ES-I3 (cell line): Measurements from ENCODE around the gene ULBP2.
"Not testable (repeated sequence)": the region's sequence is repeated elsewhere in the genome, so short reads cannot be mapped to it uniquely, and the experiment has no call there.

Experiments used
- H3K36me3 ChIP-seq: 2 replicates; pipeline ENCODE4 v1.6.1; 2013; ENCODE audit warnings: mild to moderate bottlenecking, low read length, control low read depth, moderate library complexity; ENCODE audit not compliant: insufficient read depth
- H3K4me1 ChIP-seq: 2 replicates; pipeline ENCODE4 v1.6.1; 2013; ENCODE audit warnings: mild to moderate bottlenecking, control low read depth, low read length; ENCODE audit not compliant: insufficient read depth
- H3K9ac ChIP-seq: 2 replicates; pipeline ENCODE4 v1.6.1; 2013; ENCODE audit warnings: low read depth, mild to moderate bottlenecking, low read length, moderate library complexity
- H3K9me3 ChIP-seq: 2 replicates; pipeline ENCODE4 v1.6.1; 2013; ENCODE audit warnings: mild to moderate bottlenecking, low read length, moderate library complexity; ENCODE audit not compliant: control insufficient read depth, insufficient read depth

ULBP2 gene

DNA sequence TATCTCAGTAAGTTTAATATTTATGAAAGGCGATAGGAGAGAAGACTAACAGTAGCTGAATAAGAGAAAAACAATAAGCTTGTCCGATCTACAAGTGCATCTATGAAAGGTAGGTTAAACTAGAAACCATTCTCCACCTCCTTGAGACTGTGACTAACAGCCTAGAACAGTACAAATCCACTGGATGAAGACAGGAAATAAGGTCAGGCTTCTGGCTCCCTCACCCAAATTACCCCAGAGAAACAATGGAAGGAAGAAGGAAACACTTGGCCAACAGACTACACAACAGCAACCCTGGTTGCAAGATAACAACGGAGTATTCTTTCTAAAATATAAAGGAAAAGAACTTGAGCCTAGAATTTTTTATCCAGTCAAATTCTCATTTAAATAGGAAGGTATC lies 16.3 kb downstream of the ULBP2 start:
- not testable (repeated sequence) for H3K4me1 ChIP-seq, H3K9me3 ChIP-seq, H3K9ac ChIP-seq, H3K36me3 ChIP-seq

DNA sequence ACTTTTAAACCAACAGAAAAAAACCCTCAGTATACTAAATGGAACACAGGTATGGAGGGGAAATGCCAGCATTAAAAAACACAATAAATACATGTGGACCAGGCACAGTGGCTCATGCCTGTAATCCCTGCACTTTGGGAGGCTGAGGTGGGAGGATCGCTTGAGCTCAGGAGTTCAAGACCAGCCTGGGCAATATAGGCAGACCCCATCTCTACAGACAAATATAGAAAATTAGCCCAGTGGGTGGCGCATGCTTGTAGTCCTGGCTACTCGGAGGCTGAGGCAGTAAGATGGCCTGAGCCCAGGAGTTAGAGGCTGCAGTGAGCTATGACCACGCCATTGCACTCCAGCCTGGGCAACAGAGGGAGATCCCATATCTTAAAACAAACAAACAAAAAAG lies 18.0 kb downstream of the ULBP2 start:
- not testable (repeated sequence) for H3K9ac ChIP-seq, H3K4me1 ChIP-seq, H3K36me3 ChIP-seq, H3K9me3 ChIP-seq

DNA sequence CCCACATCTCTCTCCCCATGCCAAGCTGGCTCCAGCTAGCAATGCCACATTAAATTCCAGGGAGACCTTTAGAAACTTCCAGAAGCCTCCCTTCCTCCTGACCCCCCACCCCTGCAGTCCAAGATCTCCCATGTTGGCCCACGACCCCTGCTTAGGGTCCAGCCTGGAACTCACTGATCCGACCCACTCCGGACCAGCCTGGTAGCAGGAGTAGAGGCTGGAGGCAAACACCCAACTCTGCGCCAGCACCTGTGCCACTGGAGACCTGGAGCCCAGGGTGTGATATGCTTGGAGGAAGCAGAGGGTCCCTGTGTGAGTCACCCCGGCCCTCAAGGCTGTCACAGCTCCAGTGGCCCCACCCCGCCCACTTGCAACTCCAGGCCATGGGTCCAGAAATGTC lies 18.7 kb downstream of the ULBP2 start:
- Histone ChIP-seq H3K9me3 (no peaks in the 10 kb centered on the region), H3K4me1 (peaks cover 7% of the 10 kb centered on the region; the same call in 1 of the 2 replicates), H3K36me3 (no peaks in the 10 kb centered on the region)

DNA sequence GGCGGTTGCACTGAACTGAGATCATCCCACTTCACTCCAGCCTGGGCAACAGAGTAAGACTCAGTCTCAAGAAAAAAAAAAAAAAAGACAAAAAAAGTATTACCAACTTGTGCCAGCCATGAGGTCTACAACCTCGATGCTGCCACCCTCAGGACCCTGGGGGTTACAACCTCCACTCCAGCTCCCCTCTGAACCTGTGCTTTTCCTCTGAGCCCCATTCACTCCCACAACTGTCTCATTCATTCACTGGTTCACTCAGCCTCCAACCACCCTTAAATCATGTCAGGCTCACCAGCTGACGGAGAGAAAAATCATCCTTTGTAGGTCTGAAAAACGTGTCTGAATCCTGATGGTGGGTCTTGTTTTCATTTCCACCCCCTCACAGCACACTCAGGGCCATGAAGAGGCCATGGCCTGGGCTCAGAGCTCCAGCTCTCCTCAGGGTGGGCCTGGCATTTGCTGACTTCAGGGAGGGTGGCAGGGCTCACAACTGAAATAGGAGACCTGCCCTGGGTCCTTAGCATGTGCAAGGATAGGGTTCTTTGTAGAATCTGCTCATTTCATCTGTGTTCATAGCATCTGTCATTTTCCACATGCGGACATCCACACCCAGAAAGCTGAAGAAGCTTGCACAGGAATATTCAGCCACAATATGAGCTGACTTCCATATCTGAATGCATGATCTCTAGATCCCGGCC lies 20.1 kb downstream of the ULBP2 start:
- no peaks in the 10 kb centered on the region for H3K9me3 ChIP-seq
- H3K9ac ChIP-seq, result no peak overlapping the region
- H3K36me3 ChIP-seq, result no peaks in the 10 kb centered on the region
- H3K4me1 ChIP-seq, result peaks cover 7% of the 10 kb centered on the region; the same call in 1 of the 2 replicates

More for the DNA sequence above, 18.7 kb downstream of the ULBP2 start:
- no peak overlapping the region for H3K9ac ChIP-seq

DNA sequence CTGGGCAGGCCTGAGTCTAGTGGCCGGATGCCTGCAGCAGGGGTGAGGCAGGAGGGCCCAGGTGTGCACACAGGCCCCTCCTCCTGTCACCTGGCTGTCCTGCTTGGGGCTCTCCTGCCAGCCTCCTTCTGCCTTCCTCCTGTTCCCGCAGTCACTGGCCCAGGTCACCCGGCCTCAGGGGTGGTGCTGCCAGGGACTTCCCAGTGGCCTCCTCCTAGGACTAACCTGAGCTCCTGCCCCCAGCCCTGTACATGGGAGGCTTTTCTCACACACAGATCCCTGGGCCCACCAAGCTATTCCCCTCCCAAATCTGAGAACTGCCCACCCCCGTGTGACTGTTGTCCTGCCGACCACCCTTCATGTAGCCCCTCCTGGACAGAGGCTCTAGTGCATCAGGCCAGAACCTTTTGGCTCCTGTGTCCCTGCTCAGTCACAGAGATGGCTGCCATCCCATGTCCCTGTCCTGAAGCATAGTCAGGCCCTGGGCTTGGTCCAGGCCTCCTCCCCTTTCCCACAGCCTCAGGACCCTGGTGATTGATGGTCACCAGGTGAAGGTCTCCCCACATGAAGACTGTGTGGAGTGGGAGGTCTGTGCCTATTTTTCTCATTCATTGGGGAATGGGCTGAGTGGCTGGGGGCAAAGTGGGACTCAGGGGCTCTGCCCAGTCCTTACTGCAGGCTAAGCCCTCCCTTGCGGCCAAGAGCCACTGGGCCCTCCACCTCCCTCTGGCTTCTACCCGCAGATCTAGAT lies 20.8 kb downstream of the ULBP2 start:
- Histone ChIP-seq H3K9ac (peak overlapping the region; percentile 94; the same call in 1 of the 2 replicates), H3K36me3 (no peaks in the 10 kb centered on the region), H3K4me1 (peaks cover 7% of the 10 kb centered on the region; the same call in 1 of the 2 replicates), H3K9me3 (no peaks in the 10 kb centered on the region)

DNA sequence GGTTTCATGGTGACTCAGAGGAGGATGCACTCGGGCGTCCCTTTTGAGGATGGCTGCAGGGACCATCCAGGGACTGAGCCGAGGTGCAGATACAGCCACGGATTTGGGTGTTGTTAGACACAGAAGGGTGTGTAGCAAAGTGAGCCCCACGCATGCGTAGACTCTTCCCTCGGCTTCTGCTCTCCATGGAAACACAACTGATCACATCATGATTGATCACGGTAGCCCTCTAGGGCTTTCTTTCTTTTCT lies 21.3 kb downstream of the ULBP2 start:
- Histone ChIP-seq H3K36me3 (no peaks in the 10 kb centered on the region), H3K4me1 (peaks cover 7% of the 10 kb centered on the region; the same call in 1 of the 2 replicates), H3K9ac (peak overlapping the region; percentile 94), H3K9me3 (no peaks in the 10 kb centered on the region)

DNA sequence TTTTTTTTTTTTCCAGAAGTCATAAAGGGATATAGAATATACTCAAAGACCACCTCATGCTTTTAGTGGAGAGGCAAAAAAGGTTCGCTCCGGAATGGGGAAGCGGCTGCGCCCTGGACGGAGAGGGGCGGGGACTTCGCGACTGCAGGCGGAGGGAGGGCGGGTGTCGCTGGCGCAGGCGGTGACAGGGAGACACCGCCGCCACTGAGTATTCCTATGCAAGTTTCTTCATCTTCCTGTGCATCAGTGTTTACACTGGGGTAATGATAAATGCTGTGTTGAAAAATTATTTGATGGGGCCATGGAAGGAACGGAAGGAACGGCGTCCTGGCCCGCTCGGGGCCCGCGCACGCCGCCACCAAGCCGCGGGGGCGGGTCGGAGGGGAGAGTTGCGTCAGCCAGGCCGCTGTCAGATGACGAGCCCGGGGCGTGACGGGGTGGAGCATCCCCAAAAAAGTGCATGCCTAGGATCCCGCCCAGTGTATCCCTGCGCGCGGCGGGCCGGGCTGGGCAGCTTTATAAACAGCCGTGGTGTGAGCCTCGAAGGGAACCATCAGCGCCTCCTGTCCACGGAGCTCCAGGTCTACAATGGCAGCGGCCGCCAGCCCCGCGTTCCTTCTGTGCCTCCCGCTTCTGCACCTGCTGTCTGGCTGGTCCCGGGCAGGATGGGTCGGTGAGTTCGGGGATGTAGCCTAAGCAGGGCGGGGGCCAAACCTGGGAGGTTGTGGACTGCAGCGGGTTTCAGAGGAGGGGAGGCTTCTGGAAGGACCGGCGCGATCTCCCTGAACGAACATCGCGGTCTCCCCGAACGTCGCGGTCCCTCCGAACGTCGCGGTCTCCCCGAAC lies 21.9 kb downstream of the ULBP2 start, which contains the start of gene ULBP1:
ULBP1 (plus strand) TSS at position 482 of the 846 bp plus-strand sequence; CDS start at position 589, 107 bp downstream.
- no peaks in the 10 kb centered on the region for H3K9me3 ChIP-seq
- H3K36me3 ChIP-seq, result no peaks in the 10 kb centered on the region
- H3K9ac ChIP-seq, result peak within 1 kb of the TSS; percentile 94
- H3K4me1 ChIP-seq, result peaks cover 7% of the 10 kb centered on the region; the same call in 1 of the 2 replicates

DNA sequence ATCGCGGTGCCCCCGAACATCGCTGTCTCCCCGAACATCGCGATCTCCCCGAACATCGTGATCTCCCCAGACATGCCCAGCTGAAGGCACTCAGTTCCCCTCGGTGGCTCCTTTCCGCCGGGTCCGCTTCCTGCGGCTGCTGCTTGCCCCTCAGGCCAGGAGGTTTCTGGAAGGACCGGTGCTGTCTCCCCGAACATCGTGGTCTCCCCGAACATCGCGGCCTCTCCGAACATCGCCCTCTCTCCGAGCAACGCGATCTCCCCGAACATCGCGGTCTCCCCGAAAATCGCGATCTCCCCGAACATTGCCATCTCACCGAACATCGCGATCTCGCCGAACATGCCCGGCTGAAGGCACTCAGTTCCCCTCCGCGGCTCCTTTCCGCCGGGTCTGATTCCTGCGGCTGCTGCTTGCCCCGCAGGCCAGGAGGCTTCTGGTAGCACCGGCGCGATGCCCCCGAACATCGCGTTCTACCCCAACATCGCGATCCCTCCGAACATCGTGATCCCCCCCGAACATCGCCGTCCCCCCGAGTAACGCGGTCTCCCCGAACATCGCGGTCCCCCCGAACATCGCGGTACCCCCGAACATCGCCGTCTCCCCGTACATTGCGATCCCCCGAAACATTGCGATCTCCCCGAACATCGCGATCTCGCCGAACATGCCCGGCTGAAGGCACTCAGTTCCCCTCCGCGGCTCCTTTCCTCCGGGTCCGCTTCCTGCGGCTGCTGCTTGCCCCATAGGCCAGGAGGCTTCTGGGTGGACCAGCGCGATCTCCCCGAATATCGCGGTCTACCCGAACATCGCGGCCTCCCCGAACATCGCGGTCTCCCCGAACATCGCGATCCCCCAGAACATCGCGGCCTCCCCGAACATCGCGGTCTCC lies 22.7 kb downstream of the ULBP2 start:
- no peaks in the 10 kb centered on the region for H3K36me3 ChIP-seq
- H3K9me3 ChIP-seq, result no peaks in the 10 kb centered on the region
- peaks cover 7% of the 10 kb centered on the region; the same call in 1 of the 2 replicates for H3K4me1 ChIP-seq
- H3K9ac ChIP-seq, result peak overlapping the region; percentile 94

DNA sequence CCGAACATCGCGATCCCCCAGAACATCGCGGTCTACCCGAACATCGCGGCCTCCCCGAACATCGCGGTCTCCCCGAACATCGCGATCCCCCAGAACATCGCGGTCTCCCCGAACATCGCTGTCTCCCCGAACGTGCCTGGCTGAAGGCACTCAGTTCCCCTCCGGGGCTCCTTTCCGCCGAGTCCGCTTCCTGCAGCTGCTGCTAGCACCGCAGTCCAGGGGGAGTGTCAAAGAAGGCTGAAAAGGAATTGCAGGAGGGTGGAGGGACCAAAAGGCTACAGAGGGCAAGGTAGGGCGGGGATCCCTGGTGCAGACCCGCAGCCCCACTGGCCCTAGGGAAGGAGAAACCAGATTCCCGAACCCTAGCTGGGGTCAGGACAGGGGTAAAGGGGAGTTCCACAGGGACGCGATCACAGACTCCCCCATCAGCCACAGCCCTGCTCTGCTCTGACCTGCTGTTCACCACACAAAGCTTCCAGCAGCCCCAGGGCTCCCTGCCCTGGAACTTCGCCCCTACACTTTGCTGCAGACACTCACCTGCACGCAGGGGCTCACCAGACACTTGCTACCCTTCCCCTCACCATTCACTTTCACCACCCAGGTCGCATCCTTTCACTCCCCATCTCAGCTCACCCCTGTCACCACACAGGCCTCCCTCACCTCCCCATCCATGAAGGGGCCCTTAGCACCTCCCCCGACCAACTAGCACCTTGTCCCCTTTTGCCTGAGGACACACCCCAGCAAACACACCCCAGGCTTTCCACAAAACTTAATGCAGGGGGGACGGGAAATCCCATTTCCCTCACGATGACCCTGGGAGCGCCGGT lies 23.6 kb downstream of the ULBP2 start:
- no peaks in the 10 kb centered on the region for H3K36me3 ChIP-seq
- peak overlapping the region; percentile 94; the same call in 1 of the 2 replicates for H3K9ac ChIP-seq
- peaks cover 7% of the 10 kb centered on the region; the same call in 1 of the 2 replicates for H3K4me1 ChIP-seq
- no peaks in the 10 kb centered on the region for H3K9me3 ChIP-seq

DNA sequence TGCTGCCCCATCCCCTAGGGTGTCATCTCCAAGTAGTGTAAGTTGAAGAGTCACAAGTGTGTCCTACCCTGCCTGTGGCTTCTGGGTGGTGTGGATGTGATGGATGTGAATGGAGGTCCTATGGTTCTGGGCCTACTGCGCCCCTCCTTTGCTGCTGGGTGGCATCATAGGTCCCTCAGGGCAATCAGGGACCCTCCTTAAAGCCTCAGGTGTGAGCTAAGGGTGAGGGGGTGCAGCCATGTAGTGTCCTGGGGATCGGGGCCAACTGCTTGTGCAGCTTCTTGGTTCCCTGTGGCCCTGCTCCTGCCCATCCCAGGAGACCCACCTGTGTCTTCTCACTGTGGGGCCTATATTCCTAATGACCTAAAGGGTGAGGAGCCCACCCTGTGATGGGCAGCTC lies 24.5 kb downstream of the ULBP2 start:
- H3K36me3 ChIP-seq, H3K9me3 ChIP-seq, H3K9ac ChIP-seq, H3K4me1 ChIP-seq: not testable (repeated sequence)

DNA sequence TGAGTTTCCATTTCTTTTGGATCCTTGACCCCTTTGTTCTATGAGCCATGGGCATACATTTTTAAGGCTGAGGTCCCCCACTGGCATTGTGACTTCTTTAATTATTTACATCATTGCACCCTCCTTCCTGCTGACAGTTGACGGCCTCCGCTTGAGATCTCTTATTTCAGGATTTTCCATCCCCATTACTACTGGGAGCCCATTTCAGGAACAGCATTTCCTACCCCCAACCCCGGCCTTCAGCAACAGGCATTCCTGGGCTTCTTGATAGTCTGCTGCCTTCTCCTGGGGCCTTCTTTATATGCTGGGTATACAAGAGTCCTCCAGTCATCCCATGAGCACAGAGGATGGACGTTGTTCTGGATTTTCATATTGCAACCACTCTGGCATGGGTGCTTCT lies 25.8 kb downstream of the ULBP2 start:
- Histone ChIP-seq H3K9me3 (no peaks in the 10 kb centered on the region), H3K36me3 (no peaks in the 10 kb centered on the region)

DNA sequence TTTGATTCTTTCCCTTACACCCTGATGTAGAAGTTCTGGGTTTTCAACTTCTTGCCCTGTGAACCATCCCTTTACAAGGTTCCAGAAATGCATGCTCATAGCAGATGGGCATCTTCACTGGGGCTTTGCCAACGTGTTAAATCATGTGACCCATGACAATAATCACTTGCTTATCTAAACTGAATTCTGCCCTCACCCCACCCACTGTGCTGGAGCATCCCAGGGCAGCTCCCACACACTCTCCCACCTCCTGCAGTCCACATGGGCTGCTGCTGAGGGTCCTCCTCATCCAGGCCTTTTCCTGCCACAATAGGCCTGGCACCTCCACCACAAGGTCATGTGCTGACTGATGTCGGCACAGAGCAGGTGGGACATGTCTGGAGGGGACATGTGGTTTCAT lies 26.2 kb downstream of the ULBP2 start:
- H3K36me3 ChIP-seq, H3K4me1 ChIP-seq, H3K9ac ChIP-seq, H3K9me3 ChIP-seq: not testable (repeated sequence)

More for the DNA sequence above, 25.8 kb downstream of the ULBP2 start:
- Histone ChIP-seq H3K9ac (no peak overlapping the region), H3K4me1 (peaks cover 6% of the 10 kb centered on the region; the same call in 1 of the 2 replicates)

DNA sequence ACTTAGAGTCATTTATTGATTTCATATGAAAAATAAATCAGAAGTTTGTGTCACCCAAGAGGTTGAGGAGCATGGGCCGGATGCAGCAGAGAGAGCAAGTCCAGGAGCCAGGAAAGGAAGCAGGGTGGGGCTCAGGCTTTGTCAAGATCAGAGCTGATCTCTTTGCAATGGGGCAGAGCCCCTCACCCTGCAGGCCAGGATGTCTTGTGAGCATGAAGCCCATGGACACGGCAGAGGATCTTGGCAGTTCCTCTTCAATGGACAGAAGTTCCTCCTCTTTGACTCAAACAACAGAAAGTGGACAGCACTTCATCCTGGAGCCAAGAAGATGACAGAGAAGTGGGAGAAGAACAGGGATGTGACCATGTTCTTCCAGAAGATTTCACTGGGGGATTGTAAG lies 27.1 kb downstream of the ULBP2 start:
- H3K9ac ChIP-seq, H3K36me3 ChIP-seq, H3K9me3 ChIP-seq, H3K4me1 ChIP-seq: not testable (repeated sequence)
